Measurements from ENCODE around the gene PIK3C2G. TPM values are rescaled to one million over a fixed set of nuclear protein-coding genes. Genes with fewer than 3 reads are reported as not detected.

PIK3C2G gene
- total RNA-seq, 4 donors from 2014 or later = 17.9 to 27.7 (median 26.6) TPM

GRCh38 chr12:18280728-18281127, 19.4 kb downstream of the PIK3C2G start:
- intact Hi-C loops (cut with DNase I; ENCODE audit: low total_unique reads) = no loop called here
- TF ChIP-seq CTCF (IDR thresholded peaks at IDR 0.05) (no peak), POLR2A (IDR thresholded peaks at IDR 0.05) (no peak)
- DNase-seq (ENCODE audit: low spot score in 2 of 2) = no peak
- 94 to 100% methylated on average over 1 of the region's 1 CpG for WGBS, 2 donors
- no peak overlapping the region for H3K4me3 ChIP-seq (ENCODE audit: low read depth, poor library complexity, severe bottlenecking)

- no peak for TF ChIP-seq POLR2A (IDR thresholded peaks at IDR 0.05)
- no peak for TF ChIP-seq CTCF (IDR thresholded peaks at IDR 0.05)
- 30 to 49% methylated on average over 3 of the region's 3 CpGs for WGBS, 2 donors
- intact Hi-C loops (cut with DNase I; ENCODE audit: low total_unique reads) = no loop called here
- DNase-seq (ENCODE audit: low spot score in 2 of 2) = no peak
- H3K4me3 ChIP-seq (ENCODE audit: low read depth, poor library complexity, severe bottlenecking) = no peak overlapping the region
These were observed 20.6 kb downstream of the PIK3C2G start for GRCh38 chr12:18281941-18282340.

- 32 to 38% methylated on average over 4 of the region's 4 CpGs for WGBS, 2 donors
- TF ChIP-seq CTCF (IDR thresholded peaks at IDR 0.05) (no peak), POLR2A (IDR thresholded peaks at IDR 0.05) (no peak)
- no peak for DNase-seq (ENCODE audit: low spot score in 2 of 2)
These were observed 22.5 kb downstream of the PIK3C2G start for GRCh38 chr12:18283831-18284230.

GRCh38 chr12:18284386-18284785, 23.1 kb downstream of the PIK3C2G start:
- no peak for DNase-seq (ENCODE audit: low spot score in 2 of 2)
- no peak overlapping the region for H3K4me3 ChIP-seq (ENCODE audit: low read depth, poor library complexity, severe bottlenecking)
- intact Hi-C loops (cut with DNase I; ENCODE audit: low total_unique reads) = no loop called here
- WGBS, 2 donors = 20 to 27% methylated on average over 3 of the region's 3 CpGs
- no peak for TF ChIP-seq POLR2A (IDR thresholded peaks at IDR 0.05)

More at GRCh38 chr12:18283831-18284230, 22.5 kb downstream of the PIK3C2G start:
- H3K4me3 ChIP-seq (ENCODE audit: low read depth, poor library complexity, severe bottlenecking) = no peak overlapping the region
- intact Hi-C loops (cut with DNase I; ENCODE audit: low total_unique reads) = no loop called here

GRCh38 chr12:18285161-18285560, 23.8 kb downstream of the PIK3C2G start:
- TF ChIP-seq CTCF (IDR thresholded peaks at IDR 0.05) = no peak
- no peak for TF ChIP-seq POLR2A (IDR thresholded peaks at IDR 0.05)
- WGBS, 2 donors = 0 to 59% methylated on average over 1 of the region's 1 CpG
- DNase-seq (ENCODE audit: low spot score in 2 of 2) = no peak

GRCh38 chr12:18290386-18290785, 29.1 kb downstream of the PIK3C2G start:
- TF ChIP-seq CTCF (IDR thresholded peaks at IDR 0.05) = no peak
- intact Hi-C loops (cut with DNase I; ENCODE audit: low total_unique reads) = no loop called here
- no peak for DNase-seq (ENCODE audit: low spot score in 2 of 2)
- H3K4me3 ChIP-seq (ENCODE audit: low read depth, poor library complexity, severe bottlenecking) = no peak overlapping the region
- 20 to 28% methylated on average over 3 of the region's 3 CpGs for whole genome bisulfite sequencing, 2 donors

More at GRCh38 chr12:18285161-18285560, 23.8 kb downstream of the PIK3C2G start:
- no peak overlapping the region for H3K4me3 ChIP-seq (ENCODE audit: low read depth, poor library complexity, severe bottlenecking)
- intact Hi-C loops (cut with DNase I; ENCODE audit: low total_unique reads) = no loop called here

Measured in lower leg skin (tissue), 4 donors.